GM12892 (cell line): ENCODE results near the gene ZNF154.

Experiments used
- POLR2A ChIP-seq: IDR thresholded peaks from 2 replicates; pipeline ENCODE4 v1.6.1; 2011; ENCODE audit warnings: low read depth, low read length, control low read depth
- POLR2AphosphoS5 ChIP-seq: IDR thresholded peaks from 2 replicates; pipeline ENCODE4 v1.6.1; 2011; ENCODE audit warnings: low read depth, low read length, control low read depth

DNA sequence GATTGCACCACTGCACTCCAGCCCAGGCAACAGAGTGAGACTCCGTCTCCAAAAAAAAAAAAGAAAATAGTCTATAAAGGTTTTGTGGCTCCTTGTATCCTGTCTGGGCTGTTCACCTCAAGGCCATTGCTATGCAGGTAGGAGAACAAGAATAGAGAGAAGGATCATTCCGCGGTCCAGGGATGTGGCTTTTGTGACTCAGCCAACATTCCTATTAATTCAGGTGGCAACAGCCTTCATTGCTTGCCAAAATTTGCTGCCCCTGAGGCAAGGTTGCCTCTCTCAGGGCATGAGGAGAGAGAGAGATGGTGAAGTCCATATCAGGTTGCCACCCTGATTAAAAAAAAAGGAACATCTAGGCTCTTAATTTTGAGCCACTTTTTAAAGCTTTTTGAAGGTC, 19.3 kb downstream of the ZNF154 start:
- TF ChIP-seq POLR2A (no peak), POLR2AphosphoS5 (no peak)
